GM23338 (cell line): ENCODE data around the gene PAX6. TPM values are rescaled to one million over a fixed set of nuclear protein-coding genes. Genes with fewer than 3 reads are reported as not detected.

Source experiments
- ATAC-seq: fragments of 200-7000 bp; cut with Tn5 transposase; 3 replicates; pipeline ENCODE4 v1.9.1; 2020
- DNase-seq: peaks from one replicate; pipeline ENCODE4 v3.0.0-alpha.2; 2015; ENCODE audit warnings: low spot score
- H2AFZ ChIP-seq: fragments of 200-600 bp; sonication (generic); 2 replicates; pipeline ENCODE4 v1.8.0; 2016; ENCODE audit warnings: antibody characterized with exemption, mild to moderate bottlenecking, moderate library complexity
- H3F3A ChIP-seq: fragments of 200-600 bp; sonication (generic); replicated peaks from 2 replicates; pipeline ENCODE4 v1.8.0; 2017; ENCODE audit warnings: antibody characterized with exemption, mixed run types, low read depth
- H3K27ac ChIP-seq: fragments of 200-600 bp; sonication (generic); 2 replicates; pipeline ENCODE4 v1.6.1; 2016; ENCODE audit warnings: low read depth
- H3K27me3 ChIP-seq: fragments of 200-600 bp; sonication (generic); 2 replicates; pipeline ENCODE4 v1.8.0; 2016; ENCODE audit warnings: mild to moderate bottlenecking, mixed run types, moderate library complexity; ENCODE audit not compliant: insufficient read depth
- H3K36me3 ChIP-seq: fragments of 200-600 bp; sonication (generic); 2 replicates; pipeline ENCODE4 v1.8.0; 2016; ENCODE audit warnings: mild to moderate bottlenecking; ENCODE audit not compliant: insufficient read depth
- H3K4me1 ChIP-seq: fragments of 200-600 bp; sonication (generic); 2 replicates; pipeline ENCODE4 v1.8.0; 2016; ENCODE audit warnings: mild to moderate bottlenecking, moderate library complexity; ENCODE audit not compliant: insufficient read depth
- H3K4me2 ChIP-seq: fragments of 200-600 bp; sonication (generic); 2 replicates; pipeline ENCODE4 v1.7.1; 2017; ENCODE audit warnings: mixed run types
- H3K4me3 ChIP-seq: fragments of 200-600 bp; sonication (generic); 2 replicates; pipeline ENCODE4 v1.6.1; 2016; ENCODE audit warnings: mixed run types
- H3K79me2 ChIP-seq: fragments of 200-600 bp; sonication (generic); replicated peaks from 2 replicates; pipeline ENCODE4 v1.8.0; 2017; ENCODE audit warnings: mild to moderate bottlenecking; ENCODE audit not compliant: insufficient read depth
- H3K9me2 ChIP-seq: fragments of 200-600 bp; sonication (generic); 2 replicates; pipeline ENCODE4 v1.8.0; 2017; ENCODE audit not compliant: insufficient read depth
- H4K20me1 ChIP-seq: fragments of 200-600 bp; sonication (generic); replicated peaks from 2 replicates; pipeline ENCODE4 v1.8.0; 2017; ENCODE audit warnings: mild to moderate bottlenecking; ENCODE audit not compliant: insufficient read depth
- H3K27ac Mint-ChIP-seq: 2 replicates; pipeline ENCODE4 v1.8.0; 2020; ENCODE audit warnings: inconsistent platforms, mild to moderate bottlenecking, moderate library complexity, mixed read lengths
- H3K27me3 Mint-ChIP-seq: 3 replicates; pipeline ENCODE4 v1.8.0; 2022; ENCODE audit warnings: low read depth, mild to moderate bottlenecking, moderate library complexity, mixed read lengths, inconsistent platforms; ENCODE audit not compliant: insufficient read depth, poor library complexity
- H3K36me3 Mint-ChIP-seq: 3 replicates; pipeline ENCODE4 v1.8.0; 2021; ENCODE audit warnings: low read depth, mild to moderate bottlenecking, inconsistent platforms, moderate library complexity, mixed read lengths
- H3K4me1 Mint-ChIP-seq: 3 replicates; pipeline ENCODE4 v1.8.0; 2020; ENCODE audit warnings: mild to moderate bottlenecking, inconsistent platforms, mixed read lengths
- H3K4me3 Mint-ChIP-seq: 3 replicates; pipeline ENCODE4 v1.8.0; 2021; ENCODE audit warnings: moderate library complexity, mild to moderate bottlenecking, inconsistent platforms, mixed read lengths
- H3K9me3 Mint-ChIP-seq: 3 replicates; pipeline ENCODE4 v1.8.0; 2020; ENCODE audit warnings: moderate library complexity, mild to moderate bottlenecking, inconsistent platforms, mixed read lengths
- CREB1 ChIP-seq: fragments of 250-450 bp; sonication (Bioruptor Pico); IDR thresholded peaks from 2 replicates; pipeline ENCODE4 v1.5.0; 2020; ENCODE audit warnings: low read depth, mild to moderate bottlenecking, moderate library complexity
- ETS1 ChIP-seq: IDR thresholded peaks from 2 replicates; pipeline ENCODE4 v1.6.1; 2016; ENCODE audit warnings: antibody characterized with exemption
- EZH2 ChIP-seq: fragments of 200-600 bp; sonication (generic); IDR thresholded peaks from one replicate; pipeline ENCODE4 v1.8.0; 2017; ENCODE audit warnings: antibody characterized with exemption, mild to moderate bottlenecking, low read depth; ENCODE audit not compliant: unreplicated experiment
- JUNB ChIP-seq: IDR thresholded peaks from one replicate; pipeline ENCODE4 v1.6.1; 2016; ENCODE audit warnings: antibody characterized with exemption; ENCODE audit not compliant: unreplicated experiment
- REST ChIP-seq: IDR thresholded peaks from one replicate; pipeline ENCODE4 v1.6.1; 2018; ENCODE audit warnings: antibody characterized with exemption; ENCODE audit not compliant: unreplicated experiment
- ZNF114 ChIP-seq: fragments of 250-450 bp; sonication (Bioruptor Pico); IDR thresholded peaks from 2 replicates; pipeline ENCODE4 v1.5.0; 2020; ENCODE audit warnings: mild to moderate bottlenecking, moderate library complexity
- ZNF331 ChIP-seq: fragments of 250-450 bp; sonication (Bioruptor Pico); IDR thresholded peaks from 2 replicates; pipeline ENCODE4 v1.5.0; 2020; ENCODE audit warnings: low read depth, mild to moderate bottlenecking, moderate library complexity
- ZNF462 ChIP-seq: fragments of 250-450 bp; sonication (Bioruptor Pico); IDR thresholded peaks from 2 replicates; pipeline ENCODE4 v1.5.0; 2020; ENCODE audit warnings: mild to moderate bottlenecking, moderate library complexity
- polyA plus RNA-seq: library from polyadenylated mRNA; unstranded; fragments of >200 nt; fragmentation: Nextera tagmentation; extraction: Ambion mirVana; gene quantifications from 2 replicates; pipeline ENCODE4 v1.2.1, GENCODE V29; 2016
- total RNA-seq: library from RNA; depleted of rRNA; stranded (reverse); fragments of >200 nt; shearing (Covaris generic); gene quantifications from 2 replicates; pipeline ENCODE4 v1.2.3, GENCODE V29; 2014
- TF ChIP-seq, protein P1 (sequence below), 2 experiments: fragments of 200-600 bp in 1 of 2; sonication (generic) in 1 of 2; conservative IDR thresholded peaks; 2 replicates each; pipeline versions ENCODE4 v1.5.1 to v1.6.1; 2016 to 2017; ENCODE audit warnings: antibody characterized with exemption in 2 of 2, low read depth in 2 of 2, mild to moderate bottlenecking in 2 of 2, moderate library complexity in 1 of 2

The PAX6 gene
- total and polyA plus RNA-seq, 2 experiments from 2014 or later = 0.17 to 0.45 TPM

DNA sequence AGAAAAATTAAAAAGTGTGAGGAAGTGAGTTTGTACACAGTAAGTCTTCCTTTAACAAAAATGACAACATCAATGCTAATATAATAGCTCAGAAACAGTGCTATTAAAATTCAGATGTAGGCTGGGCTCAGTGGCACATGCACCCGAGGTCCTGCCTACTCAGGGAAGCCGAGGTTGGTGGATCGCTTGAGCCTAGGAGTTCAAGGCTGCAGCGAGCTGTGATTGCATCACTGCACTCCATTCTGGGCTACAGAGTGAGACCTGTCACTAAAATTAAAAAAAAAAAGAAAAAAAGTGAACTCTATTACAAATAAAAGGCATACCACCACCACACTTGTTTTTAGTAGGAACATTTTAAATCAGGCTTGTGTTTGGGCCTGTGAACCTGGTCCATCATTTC lies 39.2 kb upstream of the PAX6 start (continued):
- TF ChIP-seq ZNF462 (CRISPR knock-in tag) = no peak
- TF ChIP-seq ZNF331 (CRISPR knock-in tag) = no peak

DNA sequence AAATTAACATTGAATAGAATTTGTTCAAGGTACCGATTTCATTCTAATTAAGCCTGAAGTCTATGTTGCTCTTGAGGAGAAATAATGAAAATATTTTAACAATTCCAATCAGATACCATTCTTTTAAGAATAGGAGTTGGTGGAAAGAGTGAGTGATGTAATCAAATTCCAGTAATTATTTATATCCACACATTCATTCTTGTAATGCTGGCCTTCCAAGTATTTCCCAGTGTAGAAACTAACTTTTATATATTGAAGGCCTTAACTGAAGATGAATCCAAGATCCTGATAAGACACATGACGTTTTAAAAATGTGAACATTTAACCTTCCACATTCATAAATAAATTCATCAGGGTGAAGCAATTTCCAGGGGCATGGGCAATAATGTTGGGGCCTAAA lies 36.6 kb upstream of the PAX6 start:
- Mint-ChIP-seq H3K9me3 (no peaks in the 10 kb centered on the region), H3K27me3 (peaks cover 5% of the 10 kb centered on the region), H3K4me1 (peaks cover 21% of the 10 kb centered on the region), H3K36me3 (no peaks in the 10 kb centered on the region), H3K4me3 (no peak overlapping the region), H3K27ac (no peak overlapping the region)
- no peak overlapping the region for H3K4me3 ChIP-seq
- no peaks in the 10 kb centered on the region for H3F3A ChIP-seq
- no peak overlapping the region for H3K27ac ChIP-seq
- H3K36me3 ChIP-seq = no peaks in the 10 kb centered on the region
- no peaks in the 10 kb centered on the region for H3K9me2 ChIP-seq
- no peak overlapping the region for H3K4me2 ChIP-seq
- no peak overlapping the region for H2AFZ ChIP-seq
- ATAC-seq = no peak
- H3K79me2 ChIP-seq = no peaks in the 10 kb centered on the region
- H3K4me1 ChIP-seq = peaks cover 18% of the 10 kb centered on the region
- no peaks in the 10 kb centered on the region for H4K20me1 ChIP-seq
- H3K27me3 ChIP-seq = no peaks in the 10 kb centered on the region
- DNase-seq = no peak
- TF ChIP-seq CREB1 (CRISPR knock-in tag) = no peak
- TF ChIP-seq JUNB = no peak
- TF ChIP-seq EZH2 = no peak
- no peak for TF ChIP-seq ETS1
- TF ChIP-seq ZNF114 (CRISPR knock-in tag) = no peak
- no peak for TF ChIP-seq ZNF331 (CRISPR knock-in tag)
- TF ChIP-seq, protein P1, sequence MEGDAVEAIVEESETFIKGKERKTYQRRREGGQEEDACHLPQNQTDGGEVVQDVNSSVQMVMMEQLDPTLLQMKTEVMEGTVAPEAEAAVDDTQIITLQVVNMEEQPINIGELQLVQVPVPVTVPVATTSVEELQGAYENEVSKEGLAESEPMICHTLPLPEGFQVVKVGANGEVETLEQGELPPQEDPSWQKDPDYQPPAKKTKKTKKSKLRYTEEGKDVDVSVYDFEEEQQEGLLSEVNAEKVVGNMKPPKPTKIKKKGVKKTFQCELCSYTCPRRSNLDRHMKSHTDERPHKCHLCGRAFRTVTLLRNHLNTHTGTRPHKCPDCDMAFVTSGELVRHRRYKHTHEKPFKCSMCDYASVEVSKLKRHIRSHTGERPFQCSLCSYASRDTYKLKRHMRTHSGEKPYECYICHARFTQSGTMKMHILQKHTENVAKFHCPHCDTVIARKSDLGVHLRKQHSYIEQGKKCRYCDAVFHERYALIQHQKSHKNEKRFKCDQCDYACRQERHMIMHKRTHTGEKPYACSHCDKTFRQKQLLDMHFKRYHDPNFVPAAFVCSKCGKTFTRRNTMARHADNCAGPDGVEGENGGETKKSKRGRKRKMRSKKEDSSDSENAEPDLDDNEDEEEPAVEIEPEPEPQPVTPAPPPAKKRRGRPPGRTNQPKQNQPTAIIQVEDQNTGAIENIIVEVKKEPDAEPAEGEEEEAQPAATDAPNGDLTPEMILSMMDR (conservative IDR thresholded peaks at IDR 0.05; ENCODE audit: low read depth in 2 of 2) = no peak
- TF ChIP-seq REST = no peak
